H1 (cell line): ENCODE measurements around the gene BCAS3. TPM values are rescaled to one million over a fixed set of nuclear protein-coding genes. Genes with fewer than 3 reads are reported as not detected.

Experiments
- CTCF ChIA-PET: fragments of 300-600 bp; sonication (Branson Sonifier 250); formaldehyde crosslinking; loops from one replicate; lab custom pipeline; 2021; ENCODE audit not compliant: partially characterized antibody; lab: Charles Lee
- POLR2A ChIA-PET: fragments of 300-600 bp; sonication (Branson Sonifier 250); formaldehyde crosslinking; loops from one replicate; lab custom pipeline; 2021; ENCODE audit warnings: inconsistent platforms; ENCODE audit not compliant: partially characterized antibody; lab: Charles Lee
- DNase-seq, 2 experiments: peaks; one replicate each; pipeline versions ENCODE4 v3.0.0 to v3.0.0-alpha.2; 2010 to 2022; ENCODE audit warnings: low spot score in 2 of 2, low read depth in 1 of 2, mixed read lengths in 1 of 2
- FAIRE-seq: peaks from 2 replicates; lab custom pipeline; 2011; peaks lifted over from hg19 to GRCh38; lab: Jason Lieb, UNC
- H2AFZ ChIP-seq: 2 replicates; pipeline ENCODE4 v1.8.1; 2012; ENCODE audit warnings: low read length, inconsistent platforms
- H2AK5ac ChIP-seq: 2 replicates; pipeline ENCODE4 v1.6.1; 2013; ENCODE audit warnings: low read depth, low read length
- H2BK120ac ChIP-seq: replicated peaks from 2 replicates; pipeline ENCODE3; 2013; ENCODE audit warnings: low read depth, low read length, inconsistent platforms
- H2BK12ac ChIP-seq: 2 replicates; pipeline ENCODE4 v1.6.1; 2013; ENCODE audit warnings: low read depth, low read length
- H2BK15ac ChIP-seq: 2 replicates; pipeline ENCODE4 v1.6.1; 2013; ENCODE audit warnings: low read length
- H2BK20ac ChIP-seq: 2 replicates; pipeline ENCODE4 v1.6.1; 2013; ENCODE audit warnings: low read length
- H2BK5ac ChIP-seq: 2 replicates; pipeline ENCODE4 v1.6.1; 2013; ENCODE audit warnings: low read depth, low read length
- H3K14ac ChIP-seq: 2 replicates; pipeline ENCODE4 v1.6.1; 2013; ENCODE audit warnings: inconsistent platforms; ENCODE audit not compliant: insufficient read length
- H3K18ac ChIP-seq: 2 replicates; pipeline ENCODE4 v1.6.1; 2013; ENCODE audit warnings: low read length; ENCODE audit errors: extremely low read depth
- H3K23ac ChIP-seq: 2 replicates; pipeline ENCODE4 v1.6.1; 2013; ENCODE audit warnings: inconsistent platforms; ENCODE audit not compliant: insufficient read length
- H3K23me2 ChIP-seq: 2 replicates; pipeline ENCODE4 v1.6.1; 2013; ENCODE audit warnings: low read depth, low read length
- H3K27ac ChIP-seq: 2 replicates; pipeline ENCODE4 v1.6.1; 2011; ENCODE audit warnings: low read depth, low read length, inconsistent platforms
- H3K27me3 ChIP-seq, 4 experiments: replicated peaks in 1 of 4; 1 replicate in 1 of 4; 2 replicates in 3 of 4; pipeline versions ENCODE4 v1.6.1 to v1.8.1; 2011 to 2013; ENCODE audit warnings: low read length in 3 of 4, mild to moderate bottlenecking in 3 of 4, inconsistent platforms in 2 of 4, mixed read lengths in 2 of 4, moderate library complexity in 1 of 4; ENCODE audit not compliant: control insufficient read depth in 3 of 4, insufficient read depth in 3 of 4; ENCODE audit errors: extremely low read depth in 1 of 4
- H3K36me3 ChIP-seq, 4 experiments: 2 replicates each; pipeline versions ENCODE4 v1.6.1 to v1.8.1; 2011 to 2013; ENCODE audit warnings: mild to moderate bottlenecking in 4 of 4, low read length in 3 of 4, moderate library complexity in 2 of 4, control low read depth in 1 of 4, inconsistent platforms in 1 of 4; ENCODE audit not compliant: insufficient read depth in 4 of 4, control insufficient read depth in 2 of 4
- H3K4ac ChIP-seq: replicated peaks from 2 replicates; pipeline ENCODE3; 2013; ENCODE audit warnings: low read length, low read depth, mixed read lengths, inconsistent platforms; ENCODE audit not compliant: insufficient read length
- H3K4me1 ChIP-seq, 4 experiments: replicated peaks in 1 of 4; 1 replicate in 1 of 4; 2 replicates in 3 of 4; pipeline versions ENCODE4 v1.6.1 to v1.8.1; 2011 to 2013; ENCODE audit warnings: low read length in 3 of 4, inconsistent platforms in 2 of 4, mixed read lengths in 1 of 4; ENCODE audit not compliant: insufficient read depth in 4 of 4, control insufficient read depth in 3 of 4
- H3K4me2 ChIP-seq, 2 experiments: 2 replicates each; pipeline versions ENCODE4 v1.6.1 to v1.8.1; 2011 to 2013; ENCODE audit warnings: low read depth in 2 of 2, low read length in 2 of 2, control low read depth in 1 of 2, inconsistent platforms in 1 of 2, mild to moderate bottlenecking in 1 of 2; ENCODE audit not compliant: insufficient read depth in 1 of 2
- H3K4me3 ChIP-seq, 4 experiments: fragments of 200-600, 300-600 bp in 1 of 4; sonication (generic), shearing (Covaris generic), sonication (Bioruptor Twin) in 1 of 4; 2 replicates each; pipeline versions ENCODE4 v1.5.1 to v1.8.1; 2011 to 2016; ENCODE audit warnings: low read length in 4 of 4, low read depth in 3 of 4, control low read depth in 2 of 4, inconsistent platforms in 2 of 4, mild to moderate bottlenecking in 2 of 4, mixed read lengths in 1 of 4, moderate library complexity in 1 of 4; ENCODE audit not compliant: insufficient read depth in 2 of 4; ENCODE audit errors: extremely low read depth in 1 of 4
- H3K56ac ChIP-seq: replicated peaks from 2 replicates; pipeline ENCODE3; 2013; ENCODE audit warnings: low read depth, mild to moderate bottlenecking, mixed read lengths, low read length, inconsistent platforms; ENCODE audit not compliant: insufficient read length
- H3K79me1 ChIP-seq: 2 replicates; pipeline ENCODE4 v1.6.1; 2013; ENCODE audit warnings: low read depth, low read length, control low read depth
- H3K79me2 ChIP-seq, 2 experiments: 2 replicates each; pipeline versions ENCODE4 v1.6.1 to v1.8.1; 2012 to 2013; ENCODE audit warnings: low read length in 2 of 2, mild to moderate bottlenecking in 2 of 2, inconsistent platforms in 1 of 2; ENCODE audit not compliant: insufficient read depth in 2 of 2, control insufficient read depth in 1 of 2
- H3K9ac ChIP-seq, 4 experiments: replicated peaks in 1 of 4; 1 replicate in 1 of 4; 2 replicates in 3 of 4; pipeline versions ENCODE4 v1.6.1 to v1.8.1; 2011 to 2013; ENCODE audit warnings: low read depth in 3 of 4, low read length in 3 of 4, control low read depth in 2 of 4, mild to moderate bottlenecking in 2 of 4, moderate library complexity in 2 of 4, inconsistent platforms in 1 of 4; ENCODE audit errors: extremely low read depth in 1 of 4
- H3K9me3 ChIP-seq, 2 experiments: 2 replicates each; pipeline versions ENCODE4 v1.6.1 to v1.8.1; 2012 to 2013; ENCODE audit warnings: mild to moderate bottlenecking in 2 of 2, moderate library complexity in 2 of 2, control low read depth in 1 of 2, inconsistent platforms in 1 of 2, low read depth in 1 of 2, low read length in 1 of 2, mixed read lengths in 1 of 2; ENCODE audit not compliant: insufficient read depth in 2 of 2
- H4K20me1 ChIP-seq, 2 experiments: replicated peaks in 1 of 2; 2 replicates each; pipeline versions ENCODE3 to v1.8.1; 2011 to 2013; ENCODE audit warnings: inconsistent platforms in 2 of 2, low read length in 2 of 2, mild to moderate bottlenecking in 1 of 2; ENCODE audit not compliant: insufficient read depth in 2 of 2, control insufficient read depth in 1 of 2
- H4K5ac ChIP-seq: 2 replicates; pipeline ENCODE4 v1.6.1; 2013; ENCODE audit warnings: low read length, low read depth, mixed read lengths, inconsistent platforms; ENCODE audit not compliant: insufficient read length
- H4K8ac ChIP-seq: 2 replicates; pipeline ENCODE4 v1.8.0; 2013; ENCODE audit warnings: mild to moderate bottlenecking, moderate library complexity, low read length, inconsistent platforms; ENCODE audit not compliant: insufficient read depth; ENCODE audit errors: extremely low read depth
- H4K91ac ChIP-seq: replicated peaks from 2 replicates; pipeline ENCODE3; 2013; ENCODE audit warnings: low read length, mixed read lengths, inconsistent platforms; ENCODE audit not compliant: insufficient read length
- CREB1 ChIP-seq: IDR thresholded peaks from 2 replicates; pipeline ENCODE4 v1.6.1; 2012; ENCODE audit warnings: inconsistent platforms
- MAFK ChIP-seq: IDR thresholded peaks from 2 replicates; pipeline ENCODE4 v1.6.1; 2012; ENCODE audit warnings: low read depth, mild to moderate bottlenecking, improper control_type of control experiment, low read length
- RNF2 ChIP-seq: fragments of 200-900, 300-1000 bp; sonication (generic); IDR thresholded peaks from 2 replicates; pipeline ENCODE4 v1.7.1; 2016; ENCODE audit warnings: borderline replicate concordance, low read depth, mild to moderate bottlenecking, antibody characterized with exemption, low read length; ENCODE audit not compliant: poor library complexity, severe bottlenecking; ENCODE audit errors: missing control alignments
- WGBS, 2 experiments: shearing (Covaris generic) in 1 of 2; methylation state at CpG; one replicate each; pipeline versions ENCODE4 v1.1.6 to v1.1.7; 2013 to 2015; ENCODE audit warnings: low lambda C conversion rate in 2 of 2, mixed read lengths in 2 of 2, inconsistent platforms in 1 of 2, low coverage in 1 of 2, missing lambda C conversion rate in 1 of 2; ENCODE audit not compliant: insufficient replicate concordance in 2 of 2, insufficient coverage in 1 of 2, insufficient read length in 1 of 2; ENCODE audit errors: extremely low coverage in 1 of 2, missing lambda C conversion rate in 1 of 2; 5-methylcytosine and 5-hydroxymethylcytosine counted together
- polyA plus RNA-seq, 7 experiments: library from polyadenylated mRNA; depleted of rRNA in 3 of 7; stranded (reverse) in 5 of 7; unstranded in 2 of 7; fragments of >200 nt in 5 of 7; fragments of 200-250 nt in 2 of 7; gene quantifications; 1 replicate in 5 of 7; 2 replicates in 1 of 7; 4 replicates in 1 of 7; pipeline versions ENCODE4 v1.2.1 to v1.2.3, GENCODE V29; 2011 to 2013; ENCODE audit warnings: missing spikeins in 2 of 7, mixed read lengths in 2 of 7
- total RNA-seq: library from RNA; stranded (reverse); fragmentation: NEBNext Ultra II Directional; extraction: Animal tissue kit (Norgen Biotek cat#: 25700); gene quantifications from 2 replicates; pipeline ENCODE4 v1.2.1, GENCODE V29; 2021

The BCAS3 gene
- total and polyA plus RNA-seq, 2 of the 8 experiments (the other 6 are each of a cell fraction or from before 2014, with no cell fraction given): 9.9 to 13.3 TPM

DNA sequence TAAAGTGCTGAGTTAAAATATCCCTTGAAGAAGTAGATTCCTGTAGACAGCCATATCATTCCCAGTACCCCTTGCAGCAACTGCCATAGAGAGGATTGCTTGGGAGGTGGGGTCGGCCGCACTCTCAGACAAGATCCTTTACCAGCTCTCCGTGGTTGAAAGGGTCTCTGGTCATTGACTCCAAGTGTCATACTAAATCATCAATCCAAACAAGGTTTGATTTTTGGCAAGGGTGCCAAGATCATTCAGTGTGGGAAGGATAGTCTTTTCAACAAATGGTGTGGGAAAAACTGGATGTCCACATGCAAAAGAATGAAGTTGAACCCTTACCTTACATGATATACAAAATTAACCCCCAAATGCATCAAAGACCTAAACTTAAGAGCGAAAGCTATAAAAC lies 743.8 kb downstream of the BCAS3 start:
- H2BK15ac ChIP-seq: no peak overlapping the region
- no peak overlapping the region for H3K4me3 ChIP-seq
- TF ChIP-seq CREB1 (no peak), MAFK (no peak), RNF2 (no peak)
- no peak overlapping the region for H3K4me2 ChIP-seq
- H2BK120ac ChIP-seq: no peak overlapping the region
- H2BK20ac ChIP-seq: no peak overlapping the region
- POLR2A ChIA-PET: no interaction called here
- no peaks in the 10 kb centered on the region for H4K20me1 ChIP-seq
- no peak overlapping the region for H2BK5ac ChIP-seq
- H4K91ac ChIP-seq: no peak overlapping the region
- H3K18ac ChIP-seq: no peak overlapping the region
- no peak overlapping the region for H3K14ac ChIP-seq
- H4K5ac ChIP-seq: no peak overlapping the region
- H2AK5ac ChIP-seq: no peak overlapping the region
- peaks cover 0 to 6% (median 2%) of the 10 kb centered on the region in 4 experiments; a peak in 5 of 7 replicates for H3K4me1 ChIP-seq
- no peak overlapping the region for H3K56ac ChIP-seq
- no peaks in the 10 kb centered on the region for H3K79me2 ChIP-seq
- peaks cover 2% of the 10 kb centered on the region; the same call in 1 of the 2 replicates for H3K23me2 ChIP-seq
- H3K36me3 ChIP-seq: no peaks in the 10 kb centered on the region
- H3K9ac ChIP-seq: no peak overlapping the region
- FAIRE-seq: no peak
- H3K9me3 ChIP-seq: no peaks in the 10 kb centered on the region
- H3K4ac ChIP-seq: no peak overlapping the region
- H2BK12ac ChIP-seq: no peak overlapping the region
- H3K27me3 ChIP-seq: peaks cover 0 to 9% (median 4%) of the 10 kb centered on the region in 4 experiments; a peak in 5 of 7 replicates
- CTCF ChIA-PET: interaction anchor here (1.1 to 2.1 kb wide), 8 partner anchors 10 to 153 kb away, joined by 3 to 10 read pairs (median 5); no protein-coding TSS in a partner anchor
- H3K23ac ChIP-seq: no peak overlapping the region
- DNase-seq: no peak
- no peak overlapping the region for H3K27ac ChIP-seq
- 91% methylated on average over 4 of the region's 4 CpGs; no CpG with 5 or more reads in 1 of the 2 experiments for WGBS, 2 experiments
- H4K8ac ChIP-seq: no peak overlapping the region
- H2AFZ ChIP-seq: no peak overlapping the region
- H3K79me1 ChIP-seq: no peaks in the 10 kb centered on the region
